GM12873 (cell line): ENCODE measurements around the gene NRXN2.

Experiments used
- CTCF ChIP-seq: IDR thresholded peaks from 2 replicates; pipeline ENCODE4 v1.5.1; 2012; ENCODE audit warnings: low read depth, mild to moderate bottlenecking, moderate library complexity, low read length, control low read depth; ENCODE audit not compliant: insufficient read depth; ENCODE audit errors: missing control alignments

The NRXN2 gene

DNA sequence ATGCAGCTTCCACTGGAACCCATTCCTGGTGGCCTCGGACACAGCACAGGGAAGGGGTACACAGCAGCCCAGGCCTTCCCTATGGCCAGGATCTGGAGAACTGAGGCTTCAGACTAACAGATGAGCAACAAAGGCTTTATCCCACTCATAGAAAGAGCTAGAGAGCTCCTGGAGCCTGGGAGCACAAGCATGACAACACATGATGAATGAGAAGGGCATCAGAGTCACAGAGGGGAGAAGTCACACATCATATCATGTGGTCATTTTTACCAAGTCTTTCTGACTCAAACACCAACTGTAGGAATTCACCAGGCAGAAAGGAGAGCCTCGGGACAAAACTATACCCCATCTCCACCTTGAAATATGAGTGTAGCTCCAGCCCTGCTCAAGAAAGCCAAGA is 43.2 kb downstream of the NRXN2 start:
- TF ChIP-seq CTCF = no peak

- no peak for TF ChIP-seq CTCF
These were observed 45.5 kb downstream of the NRXN2 start for GRCh38 chr11:64677441-64678023.

- TF ChIP-seq CTCF = no peak
These were observed 46.8 kb downstream of the NRXN2 start for GRCh38 chr11:64676261-64676615.

GRCh38 chr11:64675450-64676260 is 47.3 kb downstream of the NRXN2 start:
- TF ChIP-seq CTCF = no peak

GRCh38 chr11:64674774-64675173 is 48.2 kb downstream of the NRXN2 start:
- no peak for TF ChIP-seq CTCF

DNA sequence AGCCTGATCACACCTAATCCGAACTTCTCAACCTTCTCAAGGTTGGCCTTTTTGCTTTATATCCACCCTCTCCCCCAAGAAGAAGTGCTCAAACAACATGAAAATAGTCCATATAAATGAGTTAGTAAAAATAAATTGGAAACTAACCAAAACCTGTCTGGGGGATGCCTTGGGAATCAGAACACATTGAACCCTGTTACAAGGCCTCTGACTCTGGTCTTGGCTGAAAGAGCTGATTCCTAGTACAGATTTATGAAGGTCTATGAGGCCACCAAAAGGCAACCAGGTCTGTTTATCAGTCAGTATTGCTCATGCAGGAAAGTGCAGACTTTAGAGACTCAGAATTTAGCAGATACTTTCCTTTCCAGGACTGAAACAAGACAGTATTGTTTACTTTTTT is 49.7 kb downstream of the NRXN2 start:
- no peak for TF ChIP-seq CTCF

DNA sequence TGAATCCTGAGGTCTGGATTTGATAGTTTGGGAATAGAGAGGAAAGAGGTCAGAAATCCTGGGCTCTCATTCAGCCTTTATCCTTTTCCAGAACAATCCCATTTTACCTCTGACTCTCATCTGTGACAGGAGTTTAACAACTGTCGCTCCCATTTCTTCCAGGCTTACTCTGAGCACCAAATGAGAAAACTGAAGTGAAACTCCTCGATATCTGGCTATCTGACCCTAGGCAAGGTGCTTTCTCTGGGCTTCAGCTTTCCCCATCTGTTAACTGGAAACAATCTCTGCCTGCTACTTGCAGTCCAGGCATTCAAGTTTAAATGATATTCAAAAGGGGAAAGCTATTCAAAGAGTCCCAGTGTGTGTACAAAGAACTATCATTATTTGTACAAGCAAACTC is 50.1 kb downstream of the NRXN2 start:
- TF ChIP-seq CTCF = no peak
